GM19193 (cell line): ENCODE results near the gene TNIK.

Source experiments
- POLR2A ChIP-seq: IDR thresholded peaks from 4 replicates; pipeline ENCODE4 v1.6.1; 2011; ENCODE audit not compliant: insufficient read depth, insufficient read length; ENCODE audit errors: extremely low read depth

The TNIK gene

GRCh38 chr3:171457607-171458061 is 2.6 kb downstream of the TNIK start:
- TF ChIP-seq POLR2A = no peak

GRCh38 chr3:171456765-171457606 is 3.2 kb downstream of the TNIK start:
- no peak for TF ChIP-seq POLR2A

GRCh38 chr3:171455603-171456550 is 4.3 kb downstream of the TNIK start:
- TF ChIP-seq POLR2A = no peak

- no peak for TF ChIP-seq POLR2A
Measured at GRCh38 chr3:171454041-171454440, 6.2 kb downstream of the TNIK start.

- no peak for TF ChIP-seq POLR2A
Measured at GRCh38 chr3:171453180-171453886, 6.9 kb downstream of the TNIK start.

- TF ChIP-seq POLR2A = no peak
Measured at GRCh38 chr3:171452328-171452727, 7.9 kb downstream of the TNIK start.

- no peak for TF ChIP-seq POLR2A
Measured at GRCh38 chr3:171451915-171452314, 8.3 kb downstream of the TNIK start.

GRCh38 chr3:171446801-171447578 is 13.2 kb downstream of the TNIK start:
- TF ChIP-seq POLR2A = no peak

- no peak for TF ChIP-seq POLR2A
Measured at GRCh38 chr3:171446301-171446700, 13.9 kb downstream of the TNIK start.

GRCh38 chr3:171445620-171446204 is 14.5 kb downstream of the TNIK start:
- no peak for TF ChIP-seq POLR2A

- TF ChIP-seq POLR2A = no peak
Measured at GRCh38 chr3:171444001-171444690, 16.1 kb downstream of the TNIK start.

GRCh38 chr3:171443211-171443957 is 16.8 kb downstream of the TNIK start:
- no peak for TF ChIP-seq POLR2A

- no peak for TF ChIP-seq POLR2A
Measured at GRCh38 chr3:171442184-171442583, 18.0 kb downstream of the TNIK start.

GRCh38 chr3:171441381-171441780 is 18.8 kb downstream of the TNIK start:
- no peak for TF ChIP-seq POLR2A
